ENCODE results near the gene LEF1.

LEF1 gene

DNA sequence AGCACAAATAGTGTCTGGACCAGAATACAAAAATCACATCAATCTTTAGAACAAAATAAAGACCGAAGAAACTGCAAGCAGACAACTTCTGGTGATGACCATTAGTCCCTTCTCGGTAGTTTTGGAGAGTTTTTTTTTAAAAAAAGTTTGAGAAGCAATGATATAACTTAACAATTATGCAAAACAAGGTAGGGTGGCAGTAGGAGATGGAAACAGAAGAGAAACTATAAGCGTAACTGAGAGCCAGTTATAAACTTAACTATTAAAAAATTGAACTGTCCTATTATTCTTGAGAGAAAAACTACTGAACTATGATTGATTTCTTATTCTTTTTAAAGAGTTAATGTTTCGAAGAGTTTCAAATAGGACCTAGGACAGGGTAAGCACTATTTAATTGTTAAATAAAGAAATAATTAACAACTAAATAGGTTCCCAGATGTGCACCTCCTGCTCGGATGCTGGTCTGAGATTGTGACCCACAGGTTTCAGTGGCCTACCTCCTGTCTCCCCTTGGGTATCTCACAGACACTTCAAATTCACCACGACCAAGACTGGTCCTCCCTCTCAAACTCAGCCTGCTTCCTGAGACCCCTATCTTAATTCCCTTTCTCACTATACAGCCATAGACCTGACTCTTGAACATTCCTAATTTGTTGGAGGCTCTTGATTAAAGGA is 81.3 kb downstream of the LEF1 start:
- H3K36me3 ChIP-seq: no peaks in the 10 kb centered on the region
- no peaks in the 10 kb centered on the region for H3K4me1 ChIP-seq
- TF ChIP-seq CTCF (IDR thresholded peaks at IDR 0.05; ENCODE audit: low read depth, low read length): no peak
- H3K4me3 ChIP-seq (ENCODE audit: low read depth, low read length): no peak overlapping the region
- H3K9me3 ChIP-seq: no peaks in the 10 kb centered on the region
- DNase-seq: no peak
- peaks cover 76% of the 10 kb centered on the region for H3K27me3 ChIP-seq

DNA sequence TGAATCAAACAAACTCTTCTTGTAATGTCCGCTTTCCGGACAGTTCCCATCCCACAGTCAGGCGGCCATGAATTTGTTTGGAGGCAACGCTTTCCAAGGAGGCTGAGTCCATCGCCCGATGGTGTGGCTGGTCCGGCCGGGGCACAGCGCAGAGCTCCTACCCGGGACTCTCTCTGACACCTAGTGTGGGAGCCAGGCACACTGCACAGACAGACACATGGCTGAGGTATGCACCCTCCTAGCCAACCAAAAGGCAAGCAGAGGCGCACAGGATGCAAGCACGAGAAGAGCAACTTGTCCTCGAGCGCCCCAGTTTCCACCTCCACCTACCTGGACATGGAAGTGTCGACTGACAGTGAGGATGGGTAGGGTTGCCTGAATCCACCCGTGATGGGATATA is 87.5 kb downstream of the LEF1 start:
- no peaks in the 10 kb centered on the region for H3K4me1 ChIP-seq
- peaks cover 79% of the 10 kb centered on the region for H3K27me3 ChIP-seq
- no peaks in the 10 kb centered on the region for H3K36me3 ChIP-seq
- H3K9me3 ChIP-seq: no peaks in the 10 kb centered on the region
- no peak overlapping the region for H3K4me3 ChIP-seq (ENCODE audit: low read depth, low read length)
- no peak for DNase-seq
- no peak for TF ChIP-seq CTCF (IDR thresholded peaks at IDR 0.05; ENCODE audit: low read depth, low read length)

DNA sequence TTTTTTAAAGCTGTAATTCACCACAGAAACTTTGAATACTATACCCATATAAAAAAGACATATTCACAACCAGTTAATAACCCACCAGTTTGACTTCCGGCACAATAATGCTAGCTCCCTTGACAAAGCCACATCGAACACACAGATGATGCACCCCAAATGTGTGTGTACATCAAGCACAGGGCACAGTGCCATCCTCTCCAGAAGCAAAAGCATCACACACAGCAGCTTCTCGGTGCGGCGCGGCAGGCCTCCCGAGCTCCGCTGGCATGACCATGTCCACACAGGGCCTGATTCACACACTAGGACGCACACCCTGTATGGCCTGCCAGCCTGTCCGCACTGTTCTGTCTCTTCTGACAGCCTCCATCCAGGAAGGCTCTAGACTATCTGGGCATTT is 88.0 kb downstream of the LEF1 start:
- peaks cover 75% of the 10 kb centered on the region for H3K27me3 ChIP-seq
- no peaks in the 10 kb centered on the region for H3K9me3 ChIP-seq
- TF ChIP-seq CTCF (IDR thresholded peaks at IDR 0.05; ENCODE audit: low read depth, low read length): no peak
- H3K4me1 ChIP-seq: no peaks in the 10 kb centered on the region
- DNase-seq: no peak
- no peaks in the 10 kb centered on the region for H3K36me3 ChIP-seq
- H3K4me3 ChIP-seq (ENCODE audit: low read depth, low read length): no peak overlapping the region

DNA sequence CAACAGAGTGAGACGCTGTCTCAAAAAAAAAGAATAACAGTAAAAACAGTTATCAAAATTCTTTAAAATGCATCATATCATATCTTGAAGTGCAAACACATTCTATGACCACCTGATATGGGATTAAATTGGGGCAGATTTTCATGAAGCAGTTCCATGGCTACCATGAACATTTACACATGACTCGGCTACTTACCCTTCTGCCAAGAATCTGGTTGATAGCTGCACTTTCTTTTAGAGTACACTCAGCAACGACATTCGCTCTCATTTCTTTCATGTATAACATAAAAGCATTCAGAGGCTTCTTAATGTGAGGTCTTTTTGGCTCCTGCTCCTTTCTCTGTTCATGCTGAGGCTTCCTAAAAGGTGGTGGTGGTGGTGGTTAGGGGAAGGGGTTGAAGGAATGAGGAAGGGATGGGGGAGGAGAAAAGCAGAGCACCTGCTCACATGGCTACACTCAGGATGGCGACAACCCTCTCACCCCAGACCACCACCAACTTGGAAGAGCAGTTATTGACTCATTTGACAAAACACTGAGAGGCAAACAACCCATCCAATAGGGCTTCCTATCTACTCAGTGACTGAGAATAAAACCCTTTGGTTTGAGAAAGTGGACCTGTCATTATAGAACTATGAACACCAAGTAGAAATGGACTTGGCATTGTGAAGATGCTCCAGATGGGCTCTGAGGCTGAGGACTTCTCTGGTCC is 90.6 kb downstream of the LEF1 start:
- H3K36me3 ChIP-seq: no peaks in the 10 kb centered on the region
- H3K27me3 ChIP-seq: peaks cover 60% of the 10 kb centered on the region
- no peak for TF ChIP-seq CTCF (IDR thresholded peaks at IDR 0.05; ENCODE audit: low read depth, low read length)
- no peak for DNase-seq
- no peaks in the 10 kb centered on the region for H3K9me3 ChIP-seq
- no peak overlapping the region for H3K4me3 ChIP-seq (ENCODE audit: low read depth, low read length)
- no peaks in the 10 kb centered on the region for H3K4me1 ChIP-seq

GRCh38 chr4:108072300-108072699 is 96.4 kb downstream of the LEF1 start:
- no peak for TF ChIP-seq CTCF (IDR thresholded peaks at IDR 0.05; ENCODE audit: low read depth, low read length)
- Histone ChIP-seq H3K36me3 (no peaks in the 10 kb centered on the region), H3K4me3 (ENCODE audit: low read depth, low read length) (no peak overlapping the region), H3K9me3 (no peaks in the 10 kb centered on the region), H3K27me3 (peaks cover 40% of the 10 kb centered on the region), H3K4me1 (no peaks in the 10 kb centered on the region)
- no peak for DNase-seq

DNA sequence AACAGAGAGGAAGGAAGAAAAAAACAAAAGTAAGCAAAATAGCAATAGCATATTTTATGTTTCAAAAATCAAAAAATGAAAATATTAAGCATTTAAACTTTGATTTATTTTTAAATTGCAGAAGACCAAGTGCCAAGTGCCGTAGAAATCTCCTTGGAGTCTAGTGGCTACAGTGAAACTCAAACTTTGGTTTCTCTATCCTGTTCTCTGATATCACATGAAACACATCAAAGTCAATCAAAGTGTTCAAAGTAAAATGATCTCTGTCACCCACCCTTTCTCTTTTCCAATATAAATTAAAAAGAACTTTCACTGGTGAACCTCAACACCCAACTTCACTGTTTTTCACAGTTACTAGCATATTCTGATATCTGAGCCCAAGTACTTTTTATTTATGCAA is 98.0 kb downstream of the LEF1 start:
- Histone ChIP-seq H3K4me3 (ENCODE audit: low read depth, low read length) (no peak overlapping the region), H3K27me3 (peaks cover 52% of the 10 kb centered on the region), H3K36me3 (no peaks in the 10 kb centered on the region), H3K9me3 (no peaks in the 10 kb centered on the region), H3K4me1 (no peaks in the 10 kb centered on the region)
- TF ChIP-seq CTCF (IDR thresholded peaks at IDR 0.05; ENCODE audit: low read depth, low read length): no peak
- no peak for DNase-seq

Data from BE2C (cell line).